Skin of body (tissue), 2 donors: Measurements from ENCODE around the gene AP1M2. TPM values are rescaled to one million over a fixed set of nuclear protein-coding genes. Genes with fewer than 3 reads are reported as not detected.
"Not testable (repeated sequence)": the region's sequence is repeated elsewhere in the genome, so short reads cannot be mapped to it uniquely, and the experiment has no call there.

Experiments
- DNase-seq: peaks from one replicate; lab custom pipeline; 2025; lab: John Stamatoyannopoulos, UW
- total RNA-seq: library from RNA; depleted of rRNA; stranded (reverse); fragments of >200 nt; gene quantifications from one replicate; pipeline ENCODE4 v1.2.3, GENCODE V29; 2014

The AP1M2 gene
- total RNA-seq, 1 donor from 2014 or later, result 18.0 TPM

DNA sequence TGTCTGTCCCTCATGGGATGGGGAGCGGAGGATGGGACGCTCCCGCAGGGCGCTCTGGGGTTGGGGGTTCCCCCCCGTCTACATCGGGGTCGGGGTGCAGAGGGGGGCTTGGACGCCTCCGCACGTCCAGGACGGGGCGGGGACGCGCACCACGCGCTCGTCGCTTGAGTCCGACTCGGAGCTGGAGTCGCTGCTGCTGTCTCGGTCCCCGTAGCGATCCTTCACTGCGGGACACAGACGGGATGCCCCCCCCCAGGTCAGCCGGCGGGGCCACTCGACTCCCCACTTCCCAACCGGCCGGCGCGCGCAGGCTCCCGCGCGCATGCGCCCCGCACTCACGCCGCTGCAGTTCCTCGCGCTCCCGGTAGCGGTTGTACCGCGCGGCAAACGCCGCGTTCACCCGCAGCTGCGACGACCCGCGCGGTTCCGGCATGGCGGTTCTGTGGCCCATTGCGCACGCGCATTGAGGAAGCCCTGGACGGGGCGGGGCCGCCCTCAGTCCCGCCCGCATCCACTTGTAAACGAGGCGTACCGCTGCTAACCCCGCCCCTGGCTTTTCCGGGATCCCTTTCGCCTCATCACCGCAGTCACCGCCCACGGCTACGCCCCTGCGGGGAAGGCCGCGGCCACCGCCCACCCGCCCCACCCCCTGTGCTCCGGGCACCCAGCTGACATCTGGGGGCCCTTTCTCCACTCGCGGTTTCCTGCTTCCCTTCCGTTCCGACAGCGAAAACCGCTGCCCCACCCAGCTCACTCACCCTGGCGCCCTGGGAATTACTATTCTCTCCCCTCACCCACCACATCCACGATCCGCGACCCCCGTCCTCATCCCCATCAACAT is 21.3 kb downstream of the AP1M2 start, which contains the start of gene KRI1:
Gene KRI1, minus strand, starts transcription at position 444 of the 841 bp plus-strand sequence. Its CDS starts 11 bp downstream, at position 433.
- DNase-seq, result peak; percentile 97

DNA sequence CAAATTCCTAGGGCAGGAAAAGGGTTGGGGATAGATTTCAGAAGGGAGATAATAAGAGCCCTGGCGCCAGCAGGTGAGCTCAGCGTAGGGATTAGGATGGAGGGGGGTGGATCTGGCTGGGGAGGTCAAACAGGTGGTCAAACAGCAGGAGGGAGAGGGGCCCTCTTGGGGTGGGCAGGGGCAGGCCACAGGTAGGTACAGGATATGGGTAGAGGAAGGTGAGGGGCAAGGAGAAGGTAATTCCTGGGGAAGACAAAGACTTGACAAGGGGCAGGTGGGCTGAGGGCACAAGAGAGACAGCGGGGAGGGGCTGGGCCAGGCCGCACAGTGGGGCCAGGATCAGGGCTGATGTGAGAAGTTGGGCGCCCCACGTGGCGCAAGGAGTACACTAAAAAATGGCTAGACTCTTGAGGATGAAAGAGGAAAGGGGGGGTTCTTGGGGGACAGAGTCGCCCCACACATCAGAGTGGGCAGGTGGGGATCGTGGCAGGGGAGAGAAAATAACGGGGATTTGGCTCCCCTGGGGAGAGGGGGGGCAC is 22.0 kb downstream of the AP1M2 start:
- DNase-seq, result no peak

DNA sequence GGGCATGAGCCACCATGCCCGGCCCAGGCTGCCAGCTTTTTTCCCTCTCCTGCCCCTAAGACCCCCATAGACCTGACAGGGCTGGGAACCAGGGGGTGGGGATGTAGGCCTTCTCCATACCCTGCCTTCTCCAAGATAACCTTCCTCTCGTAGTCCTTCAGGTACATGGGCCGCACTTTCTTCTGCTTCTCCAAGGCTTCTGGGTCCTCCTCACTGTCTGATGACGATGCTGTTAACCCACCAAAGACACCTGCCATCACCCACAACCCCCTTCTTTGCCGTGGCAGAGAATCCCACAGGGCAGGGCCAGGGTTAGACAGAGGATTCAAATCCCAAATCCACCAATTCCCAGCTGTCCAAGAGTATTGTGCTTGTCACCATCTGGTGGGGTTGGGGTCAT is 24.5 kb downstream of the AP1M2 start:
- no peak for DNase-seq

DNA sequence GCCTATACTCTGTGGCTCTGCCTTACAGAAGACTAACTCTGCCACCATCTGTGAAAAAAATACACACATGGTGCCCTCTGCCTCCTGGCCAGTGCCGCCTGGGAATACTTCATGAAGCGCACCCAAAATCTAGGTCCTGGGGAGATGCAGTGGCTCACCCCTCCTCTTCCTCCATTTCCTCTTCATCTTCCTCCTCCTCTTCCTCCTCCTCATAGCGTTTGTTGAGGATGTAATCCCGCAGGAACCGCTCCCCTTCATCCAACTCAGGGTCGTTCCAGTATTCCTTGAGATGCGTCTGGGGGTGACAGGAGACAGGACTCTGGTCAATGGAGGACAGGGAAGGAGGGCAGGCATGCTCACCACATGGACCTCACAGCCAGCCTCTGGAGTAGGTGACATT is 27.0 kb downstream of the AP1M2 start:
- no peak for DNase-seq

DNA sequence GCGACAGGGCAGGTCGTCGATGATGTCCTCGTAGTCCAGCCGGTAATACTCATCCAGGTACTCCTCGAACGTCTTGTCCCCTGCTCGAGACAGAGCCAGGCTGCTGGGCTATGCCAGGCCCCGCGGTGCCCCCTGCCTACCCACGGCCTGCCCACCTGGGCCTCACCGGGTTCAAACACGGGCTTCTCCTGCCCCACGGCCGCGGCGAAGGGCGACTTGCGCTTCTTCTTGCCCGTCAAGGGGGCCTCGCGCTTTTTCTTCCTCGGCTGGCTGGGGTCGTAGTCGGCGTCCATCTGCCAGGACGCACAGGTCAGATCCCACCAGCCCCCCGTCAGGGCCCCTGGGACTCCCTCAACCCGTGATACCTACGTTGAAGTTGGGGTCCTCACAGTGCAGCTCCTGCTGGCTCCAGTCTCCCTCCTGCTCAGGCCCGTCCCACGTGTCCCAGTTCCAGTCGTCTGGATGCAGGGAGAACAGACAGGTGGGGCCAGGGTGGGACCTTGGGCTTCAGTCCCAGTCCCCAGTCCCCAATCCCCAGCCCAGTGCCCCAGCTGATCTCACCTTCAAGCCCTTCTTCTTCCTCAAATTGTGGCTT is 29.4 kb downstream of the AP1M2 start:
- no peak for DNase-seq

DNA sequence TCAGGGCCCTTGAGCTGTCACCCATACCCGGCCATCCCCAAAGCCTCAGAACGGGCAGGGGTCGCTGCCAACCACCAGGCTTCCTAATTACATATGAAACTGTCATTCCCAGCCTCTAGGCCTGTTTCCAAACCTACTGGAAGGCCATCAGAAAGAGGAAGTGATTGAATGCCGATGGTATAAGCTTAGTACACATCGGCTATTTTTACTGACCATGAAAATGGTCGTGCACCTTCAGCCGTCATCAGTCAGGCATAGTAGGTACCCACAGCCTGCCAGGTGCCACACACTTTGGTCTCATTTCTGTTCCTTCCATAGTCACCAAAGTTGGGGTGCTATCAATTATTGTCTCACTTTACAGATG is 31.5 kb downstream of the AP1M2 start:
- no peak for DNase-seq

DNA sequence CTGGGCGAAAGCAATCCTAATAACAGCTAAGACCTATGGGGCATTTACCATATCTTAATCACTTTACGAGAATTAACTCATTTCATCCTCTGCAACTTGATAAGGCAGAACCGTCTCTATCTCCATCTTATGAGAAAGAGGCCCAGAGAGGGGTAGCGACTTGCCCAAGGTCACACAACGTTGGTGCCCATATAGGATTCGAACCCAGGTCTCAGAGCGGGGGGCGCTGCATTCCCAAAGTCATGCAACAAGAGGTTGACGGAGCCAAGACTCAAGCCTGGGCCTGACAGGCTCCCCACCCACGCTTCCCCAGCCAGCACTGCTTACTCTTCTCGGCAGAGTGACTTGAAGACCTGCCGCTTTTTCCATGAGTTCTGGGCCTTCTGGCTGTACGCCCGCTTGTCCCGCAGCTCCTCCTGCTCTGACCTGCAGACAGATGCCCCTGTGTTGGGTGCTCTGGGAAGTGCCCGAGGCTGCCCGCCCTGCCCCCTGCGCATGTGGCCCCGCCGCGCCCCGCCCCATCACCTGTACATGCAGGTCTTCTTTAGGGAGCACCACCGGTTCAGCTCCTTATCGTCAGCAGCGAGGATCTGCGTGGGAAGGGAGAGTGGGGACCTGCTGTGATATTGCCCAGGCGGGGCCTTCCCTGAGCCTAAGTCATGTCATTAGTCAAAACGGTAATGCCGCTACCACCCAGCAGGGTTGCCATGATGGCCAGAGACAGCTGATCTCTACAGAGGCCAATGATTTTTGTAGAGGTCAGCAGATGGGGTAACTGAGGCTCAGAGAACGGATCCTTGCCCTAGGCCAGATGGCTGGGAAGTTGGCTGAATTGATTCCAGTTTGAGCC is 32.1 kb downstream of the AP1M2 start:
- no peak for DNase-seq

DNA sequence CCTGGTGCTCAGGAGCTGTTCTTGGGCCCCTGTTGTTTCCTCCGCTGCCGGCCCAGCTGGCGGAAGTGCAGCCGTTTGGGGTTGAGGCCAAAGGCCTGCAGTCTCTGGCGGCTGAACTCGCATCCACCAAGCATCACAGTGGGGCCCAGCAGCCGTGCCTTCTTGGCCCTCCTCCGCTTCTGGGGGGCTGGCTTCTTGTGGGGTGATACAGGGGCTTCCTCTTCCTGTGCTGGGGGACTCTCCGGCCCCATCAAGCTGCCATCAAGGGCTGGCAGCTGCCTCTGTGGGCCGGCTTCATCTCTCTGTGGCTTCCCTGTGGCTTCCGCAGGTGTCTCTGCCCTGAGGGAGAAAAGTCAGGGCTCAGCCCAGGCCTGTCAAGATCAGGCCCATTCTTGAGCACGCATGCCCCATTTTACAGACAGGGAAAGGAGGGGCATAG is 33.1 kb downstream of the AP1M2 start:
- no peak for DNase-seq

DNA sequence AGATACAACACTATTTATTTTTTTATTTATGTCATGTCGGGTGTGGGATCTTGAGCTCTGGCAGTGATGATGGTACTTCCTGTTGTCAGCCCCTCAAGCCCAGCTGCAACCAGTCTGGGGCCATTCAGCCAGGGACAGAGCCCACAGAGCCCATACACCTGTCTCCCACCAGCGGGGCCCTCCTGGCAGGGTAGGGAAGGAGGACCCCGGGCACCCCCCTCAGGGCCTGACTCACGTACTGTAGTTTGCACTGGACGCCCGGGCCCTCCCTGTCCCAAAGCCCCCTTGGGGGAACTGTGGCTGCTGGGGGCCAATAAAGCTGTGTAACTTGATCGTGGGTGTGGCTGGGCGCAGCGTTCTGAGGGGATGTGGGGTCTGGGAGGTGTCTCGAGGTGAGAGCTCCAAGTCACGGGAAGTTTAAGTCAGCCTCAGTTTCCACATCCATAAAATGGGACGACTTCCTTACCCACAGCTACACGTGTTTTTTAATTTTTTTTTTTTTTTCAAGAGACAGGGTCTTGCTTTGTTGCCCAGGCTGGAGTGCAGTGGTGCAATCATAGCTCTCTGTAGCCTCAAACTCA is 33.9 kb downstream of the AP1M2 start:
- DNase-seq, result no peak

DNA sequence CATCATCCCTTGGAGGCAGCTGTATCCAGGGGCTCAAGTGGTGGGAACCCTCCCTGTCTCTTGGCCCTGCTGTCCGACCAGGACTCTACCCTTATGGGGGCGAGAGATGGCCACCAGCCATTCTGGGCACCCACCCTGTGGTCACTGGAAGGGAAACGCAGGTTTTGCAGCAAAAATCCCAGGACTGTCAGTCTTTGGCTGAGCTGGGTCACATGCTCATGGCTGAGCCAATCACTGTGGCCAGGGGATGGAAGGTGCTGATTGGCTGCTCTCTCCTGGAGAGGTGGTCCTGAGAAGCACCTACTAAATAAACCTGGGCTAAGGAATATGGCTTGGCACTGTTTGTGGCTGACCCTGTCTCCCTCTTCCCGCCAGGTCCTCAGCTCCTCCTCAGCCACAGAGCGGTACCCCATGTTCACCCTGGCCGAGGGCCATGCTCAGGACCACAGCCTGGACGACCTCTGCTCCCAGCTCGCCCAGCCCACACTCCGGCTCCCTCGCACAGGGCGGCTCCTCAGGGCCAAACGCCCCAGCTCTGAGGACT is 34.5 kb downstream of the AP1M2 start:
- DNase-seq, result no peak

DNA sequence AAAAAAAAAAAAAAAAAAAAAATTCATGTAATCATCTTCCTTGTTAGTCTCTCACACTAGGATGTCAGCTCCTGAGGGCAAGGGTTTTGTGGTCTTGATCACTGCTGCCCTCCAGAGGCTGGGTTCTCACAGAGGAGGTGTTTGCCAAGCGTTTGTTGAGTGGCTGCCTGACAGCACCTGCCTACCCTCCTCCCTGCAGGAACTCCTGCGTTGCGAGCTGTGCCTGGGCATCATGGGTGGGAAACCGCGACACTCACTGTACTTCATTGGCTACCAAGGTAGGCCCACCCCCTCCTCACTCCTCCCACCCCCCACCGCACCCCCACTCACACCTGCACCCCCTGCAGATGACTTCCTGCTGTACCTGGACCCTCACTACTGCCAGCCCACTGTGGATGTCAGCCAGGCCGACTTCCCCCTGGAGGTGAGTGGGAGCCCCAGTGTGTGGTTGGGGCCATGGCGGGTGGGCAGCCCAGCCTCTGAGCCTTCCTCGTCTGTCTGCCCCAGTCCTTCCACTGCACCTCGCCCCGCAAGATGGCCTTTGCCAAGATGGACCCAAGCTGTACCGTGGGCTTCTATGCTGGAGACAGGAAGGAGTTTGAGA is 35.3 kb downstream of the AP1M2 start:
- no peak for DNase-seq

DNA sequence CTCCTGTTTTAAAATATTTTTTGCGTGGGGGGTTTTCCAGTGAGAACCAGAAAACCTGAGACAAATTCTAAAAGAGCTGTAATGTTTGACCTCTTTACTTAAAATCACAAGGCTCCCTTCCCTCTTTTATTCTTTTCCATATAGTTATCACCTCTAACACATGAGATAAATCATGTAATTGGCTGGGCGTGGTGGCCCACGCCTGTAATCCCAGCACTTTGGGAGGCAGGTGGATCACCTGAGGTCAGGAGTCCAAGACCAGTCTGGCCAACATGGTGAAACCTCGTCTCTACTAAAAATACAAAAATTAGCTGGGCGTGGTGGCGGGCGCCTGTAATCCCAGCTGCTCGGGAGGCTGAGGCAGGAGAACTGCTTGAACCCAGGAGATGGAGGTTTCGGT is 36.1 kb downstream of the AP1M2 start:
- DNase-seq, result not testable (repeated sequence)

DNA sequence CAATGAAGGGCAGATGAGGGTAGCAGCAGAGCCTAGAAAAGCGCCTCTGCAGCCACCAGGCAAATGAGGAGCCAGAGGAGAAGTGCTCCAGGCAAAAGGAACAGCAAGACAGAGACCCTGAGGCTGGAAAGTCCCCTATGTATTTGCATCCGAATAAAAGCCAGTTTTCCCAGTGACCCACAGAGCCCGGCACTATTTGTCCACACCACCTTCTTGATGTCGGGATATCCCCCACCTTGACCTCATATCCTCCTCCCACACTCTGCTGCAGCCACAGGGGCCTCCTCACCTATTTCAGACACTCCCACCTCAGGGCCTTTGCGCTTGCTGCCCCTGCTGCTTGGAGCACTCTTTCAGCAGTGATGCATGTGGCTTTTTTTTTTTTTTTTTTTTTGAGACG is 36.8 kb downstream of the AP1M2 start:
- no peak for DNase-seq

DNA sequence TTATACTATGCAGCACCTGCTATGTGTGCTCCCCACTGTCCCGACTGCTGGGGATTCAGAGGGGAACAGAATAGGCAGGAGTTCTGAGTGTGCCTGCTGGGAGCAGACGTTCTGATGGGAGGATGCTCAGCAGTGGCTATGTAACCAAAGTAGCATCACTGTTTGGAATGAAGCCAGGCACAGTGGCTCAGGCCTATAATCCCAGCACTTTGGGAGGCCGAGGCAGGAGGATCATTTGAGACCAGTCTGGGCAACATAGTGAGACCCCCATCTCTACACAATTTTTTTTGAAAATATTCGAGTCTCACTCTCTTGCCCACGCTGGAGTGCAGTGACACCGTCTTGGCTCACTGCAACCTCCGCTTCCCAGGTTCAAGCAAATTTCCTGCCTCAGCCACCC is 37.4 kb downstream of the AP1M2 start:
- DNase-seq, result no peak

DNA sequence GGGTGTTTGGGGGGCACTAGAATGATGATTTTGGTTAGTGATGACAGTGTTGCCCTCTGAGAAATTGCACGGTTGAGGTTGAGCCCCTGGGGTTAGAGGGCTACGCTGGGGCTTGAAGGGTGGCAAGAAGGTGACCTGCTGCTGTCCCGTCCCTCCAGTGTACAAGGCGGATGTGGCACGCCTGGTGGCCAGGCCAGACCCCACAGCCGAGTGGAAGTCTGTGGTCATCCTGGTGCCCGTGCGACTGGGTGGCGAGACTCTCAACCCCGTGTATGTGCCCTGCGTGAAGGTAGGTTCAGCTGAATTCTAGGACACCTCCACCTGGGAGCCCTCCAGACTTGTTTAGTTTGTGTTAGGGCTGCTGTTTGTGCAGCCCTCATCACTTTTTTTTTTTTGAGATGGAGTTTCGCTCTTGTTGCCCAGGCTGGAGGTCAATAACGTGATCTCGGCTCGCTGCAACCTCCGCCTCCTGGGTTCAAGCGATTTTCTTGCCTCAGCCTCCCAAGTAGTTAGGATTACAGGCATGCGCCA is 38.3 kb downstream of the AP1M2 start:
- no peak for DNase-seq

DNA sequence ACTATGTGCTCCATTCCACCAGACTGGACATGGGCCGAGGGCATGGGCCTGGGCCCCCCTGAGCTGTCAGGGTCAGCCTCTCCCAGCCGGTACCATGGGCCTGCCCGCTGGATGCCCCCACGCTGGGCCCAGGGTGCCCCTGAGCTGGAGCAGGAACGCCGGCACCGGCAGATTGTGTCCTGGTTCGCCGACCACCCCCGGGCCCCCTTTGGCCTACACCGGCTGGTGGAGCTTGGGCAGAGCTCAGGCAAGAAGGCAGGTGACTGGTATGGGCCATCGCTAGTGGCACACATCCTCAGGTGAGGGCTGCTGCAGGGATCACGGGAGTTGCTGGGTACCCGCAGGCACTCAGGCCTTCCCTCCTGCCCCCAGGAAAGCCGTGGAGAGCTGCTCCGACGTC is 40.3 kb downstream of the AP1M2 start:
- no peak for DNase-seq

DNA sequence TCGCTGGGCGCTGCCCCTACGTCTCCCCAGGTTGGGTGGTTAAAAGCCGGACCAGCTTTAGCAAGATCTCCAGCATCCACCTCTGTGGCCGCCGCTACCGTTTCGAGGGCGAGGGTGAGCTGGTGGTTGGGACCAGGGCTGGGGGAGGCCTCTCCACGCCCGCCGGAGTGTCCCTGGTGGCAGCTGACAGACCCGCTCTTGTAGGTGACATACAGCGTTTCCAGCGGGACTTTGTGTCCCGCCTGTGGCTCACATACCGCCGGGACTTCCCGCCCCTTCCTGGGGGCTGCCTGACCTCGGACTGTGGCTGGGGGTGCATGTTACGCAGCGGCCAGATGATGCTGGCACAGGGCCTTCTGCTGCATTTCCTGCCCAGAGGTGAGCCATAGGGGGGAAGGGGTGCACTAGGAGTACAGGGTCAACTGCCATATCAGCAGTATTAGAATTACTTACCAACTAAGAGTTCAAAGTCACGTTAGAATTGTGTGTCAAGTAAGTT is 42.3 kb downstream of the AP1M2 start:
- DNase-seq, result no peak

DNA sequence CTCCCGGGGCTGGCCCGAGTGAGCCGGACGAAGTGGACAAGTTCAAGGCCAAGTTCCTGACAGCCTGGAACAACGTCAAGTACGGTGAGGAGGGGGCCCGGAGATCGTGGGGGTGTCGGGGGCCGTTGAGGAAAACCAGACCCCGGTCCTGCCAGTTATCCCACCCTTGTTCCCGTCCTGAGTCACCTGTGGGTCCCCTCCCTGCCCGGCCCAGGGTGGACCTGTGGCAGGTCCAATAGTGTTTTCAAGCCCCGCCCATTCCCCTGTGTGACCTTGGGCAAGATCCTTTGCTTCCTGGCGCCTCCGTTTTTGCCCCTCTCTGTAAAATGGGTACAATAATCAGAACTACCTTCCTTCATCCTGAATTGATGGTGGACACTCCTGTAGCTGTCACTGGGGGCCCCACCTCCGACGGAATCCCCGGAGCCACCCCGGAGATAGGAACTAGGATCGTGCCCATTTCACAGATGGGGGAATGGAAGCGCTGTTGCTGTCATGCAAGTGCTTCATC is 42.8 kb downstream of the AP1M2 start:
- DNase-seq, result no peak

DNA sequence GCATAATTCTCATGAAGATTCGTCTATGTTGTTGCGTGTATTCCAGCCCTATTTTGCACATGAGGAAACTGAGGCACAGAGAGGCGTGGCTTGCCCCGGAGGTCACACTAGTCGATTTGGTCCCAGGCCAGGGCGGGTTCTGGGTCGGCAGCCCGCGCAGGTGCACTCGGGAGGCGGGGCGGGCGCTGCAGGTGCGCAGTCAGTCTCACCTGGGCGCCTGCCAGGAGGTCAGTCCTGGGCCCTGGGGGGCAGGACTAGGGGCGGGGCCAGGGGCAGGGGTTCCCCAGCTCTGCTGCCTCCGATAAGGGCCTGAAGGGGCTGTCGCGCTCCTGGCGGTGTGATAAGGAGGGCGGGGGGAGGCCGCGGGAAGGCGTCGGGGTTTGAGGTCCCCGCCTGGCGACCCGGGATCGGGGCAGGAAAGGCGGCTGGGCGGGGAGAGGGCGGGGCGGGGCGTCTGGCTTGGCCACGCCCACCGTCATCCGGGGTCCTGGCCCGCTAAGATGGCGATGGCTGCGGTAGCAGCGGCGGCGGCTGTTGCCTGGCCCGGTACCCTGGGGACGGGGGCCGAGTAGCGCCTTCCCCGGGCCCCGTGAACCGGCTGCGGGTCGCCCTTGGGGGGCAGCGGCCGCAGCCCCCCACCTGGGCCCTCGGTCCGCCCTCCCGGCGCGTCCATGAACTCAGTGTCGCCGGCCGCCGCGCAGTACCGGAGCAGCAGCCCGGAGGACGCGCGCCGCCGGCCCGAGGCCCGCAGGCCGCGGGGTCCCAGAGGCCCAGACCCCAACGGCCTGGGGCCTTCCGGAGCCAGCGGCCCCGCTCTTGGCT is 43.5 kb downstream of the AP1M2 start, which contains the start of gene ATG4D:
Gene ATG4D, plus strand, starts transcription at position 485 of the 822 bp plus-strand sequence. Its CDS starts 187 bp downstream, at position 672.
- no peak for DNase-seq
